ENCODE measurements around the gene RTCB. TPM values are rescaled to one million over a fixed set of nuclear protein-coding genes. Genes with fewer than 3 reads are reported as not detected.

Gene RTCB
- total and polyA plus RNA-seq, 2 experiments from 2014 or later = 52.5 to 99.0 TPM

DNA sequence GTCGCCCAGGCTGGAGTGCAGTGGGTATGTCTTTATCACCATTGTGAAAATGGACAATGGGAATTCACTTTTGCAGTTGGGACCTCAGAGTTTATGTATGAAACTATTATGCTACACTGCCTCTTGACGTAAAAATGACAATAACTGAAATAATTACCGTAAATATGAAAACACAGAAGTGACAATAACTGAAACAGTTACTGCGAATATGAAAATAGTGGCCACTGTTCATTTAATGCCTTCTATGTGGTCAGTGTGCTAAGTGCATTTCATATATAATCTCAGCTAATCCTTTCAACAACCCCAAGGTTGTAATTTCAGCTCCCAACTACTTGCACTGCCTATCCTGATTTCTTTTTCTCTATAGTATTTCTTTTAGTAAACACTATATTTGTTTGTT lies 5.9 kb upstream of the RTCB start (continued):
- TF ChIP-seq, protein P1, sequence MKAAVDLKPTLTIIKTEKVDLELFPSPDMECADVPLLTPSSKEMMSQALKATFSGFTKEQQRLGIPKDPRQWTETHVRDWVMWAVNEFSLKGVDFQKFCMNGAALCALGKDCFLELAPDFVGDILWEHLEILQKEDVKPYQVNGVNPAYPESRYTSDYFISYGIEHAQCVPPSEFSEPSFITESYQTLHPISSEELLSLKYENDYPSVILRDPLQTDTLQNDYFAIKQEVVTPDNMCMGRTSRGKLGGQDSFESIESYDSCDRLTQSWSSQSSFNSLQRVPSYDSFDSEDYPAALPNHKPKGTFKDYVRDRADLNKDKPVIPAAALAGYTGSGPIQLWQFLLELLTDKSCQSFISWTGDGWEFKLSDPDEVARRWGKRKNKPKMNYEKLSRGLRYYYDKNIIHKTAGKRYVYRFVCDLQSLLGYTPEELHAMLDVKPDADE (IDR thresholded peaks at IDR 0.05) = no peak
- TF ChIP-seq REST (IDR thresholded peaks at IDR 0.05; ENCODE audit: unreplicated experiment) (no peak), STAT1 (IDR thresholded peaks at IDR 0.05; ENCODE audit: unreplicated experiment) (no peak), EZH2phosphoT487 (IDR thresholded peaks at IDR 0.05; ENCODE audit: unreplicated experiment) (no peak), ZNF331 (CRISPR knock-in tag; IDR thresholded peaks at IDR 0.05; ENCODE audit: low read depth) (no peak), CTCF (conservative IDR thresholded peaks at IDR 0.05; ENCODE audit: low read depth in 2 of 2) (no peak), POLR2AphosphoS5 (IDR thresholded peaks at IDR 0.05; ENCODE audit: low read depth) (no peak), NANOG (IDR thresholded peaks at IDR 0.05; ENCODE audit: borderline replicate concordance) (no peak), ZNF114 (CRISPR knock-in tag; IDR thresholded peaks at IDR 0.05) (no peak)

- no peak overlapping the region for H3K27ac Mint-ChIP-seq
- H3K9me3 Mint-ChIP-seq = no peaks in the 10 kb centered on the region; the same call in 2 of the 3 replicates
- Histone ChIP-seq H3K9me2 (ENCODE audit: insufficient read depth) (no peaks in the 10 kb centered on the region), H3K4me2 (no peak overlapping the region), H3F3A (replicated peaks; ENCODE audit: low read depth) (no peaks in the 10 kb centered on the region), H3K27ac (ENCODE audit: low read depth) (no peak overlapping the region), H3K36me3 (ENCODE audit: insufficient read depth) (no peaks in the 10 kb centered on the region), H3K4me3 (no peak overlapping the region), H3K79me2 (replicated peaks; ENCODE audit: insufficient read depth) (peaks cover 3% of the 10 kb centered on the region), H4K20me1 (replicated peaks; ENCODE audit: insufficient read depth) (no peaks in the 10 kb centered on the region), H2AFZ (no peak overlapping the region), H3K4me1 (ENCODE audit: insufficient read depth) (no peaks in the 10 kb centered on the region), H3K27me3 (ENCODE audit: insufficient read depth) (peaks cover 36% of the 10 kb centered on the region)
- no peak overlapping the region for H3K4me3 Mint-ChIP-seq
- ATAC-seq (no peak), DNase-seq (ENCODE audit: low spot score) (no peak)
- H3K4me1 Mint-ChIP-seq = peaks cover 10% of the 10 kb centered on the region
- H3K36me3 Mint-ChIP-seq (ENCODE audit: low read depth) = no peaks in the 10 kb centered on the region
- H3K27me3 Mint-ChIP-seq (ENCODE audit: insufficient read depth, low read depth, poor library complexity) = peaks cover 4% of the 10 kb centered on the region
- TF ChIP-seq REST (IDR thresholded peaks at IDR 0.05; ENCODE audit: unreplicated experiment) (no peak), NANOG (IDR thresholded peaks at IDR 0.05; ENCODE audit: borderline replicate concordance) (no peak), ZNF114 (CRISPR knock-in tag; IDR thresholded peaks at IDR 0.05) (no peak), CTCF (conservative IDR thresholded peaks at IDR 0.05; ENCODE audit: low read depth in 2 of 2) (no peak)
Measured at GRCh38 chr22:32416556-32417085, 4.6 kb upstream of the RTCB start.
